HG03045 (cell line): ENCODE results near the gene GPRIN3.
"Not testable (repeated sequence)": the region's sequence is repeated elsewhere in the genome, so short reads cannot be mapped to it uniquely, and the experiment has no call there.

Source experiments
- ATAC-seq: cut with Tn5 transposase; IDR thresholded peaks from one replicate; pipeline ENCODE4 v1.9.1; 2021; ENCODE audit warnings: mild to moderate bottlenecking, moderate library complexity; ENCODE audit not compliant: unreplicated experiment

Gene GPRIN3

GRCh38 chr4:89263265-89263664, 44.3 kb downstream of the GPRIN3 start:
- ATAC-seq: no peak

GRCh38 chr4:89259301-89260028, 48.1 kb downstream of the GPRIN3 start:
- no peak for ATAC-seq

GRCh38 chr4:89258506-89258905, 49.1 kb downstream of the GPRIN3 start:
- no peak for ATAC-seq

- no peak for ATAC-seq
Observed at GRCh38 chr4:89257376-89257775, 50.2 kb downstream of the GPRIN3 start.

- ATAC-seq: no peak
Observed at GRCh38 chr4:89256203-89256800, 51.3 kb downstream of the GPRIN3 start.

GRCh38 chr4:89254847-89255246, 52.8 kb downstream of the GPRIN3 start:
- peak; percentile 52 for ATAC-seq

GRCh38 chr4:89254347-89254746, 53.3 kb downstream of the GPRIN3 start:
- ATAC-seq: not testable (repeated sequence)

GRCh38 chr4:89253935-89254334, 53.7 kb downstream of the GPRIN3 start:
- ATAC-seq: no peak

- ATAC-seq: no peak
Observed at GRCh38 chr4:89253311-89253710, 54.3 kb downstream of the GPRIN3 start.

GRCh38 chr4:89251396-89251795, 56.2 kb downstream of the GPRIN3 start:
- ATAC-seq: no peak

GRCh38 chr4:89249716-89250361, 57.8 kb downstream of the GPRIN3 start:
- no peak for ATAC-seq

- no peak for ATAC-seq
Observed at GRCh38 chr4:89249313-89249712, 58.3 kb downstream of the GPRIN3 start.

GRCh38 chr4:89248879-89249281, 58.7 kb downstream of the GPRIN3 start:
- ATAC-seq: no peak

GRCh38 chr4:89247951-89248350, 59.6 kb downstream of the GPRIN3 start:
- ATAC-seq: no peak

GRCh38 chr4:89245459-89245858, 62.1 kb downstream of the GPRIN3 start:
- ATAC-seq: no peak

- no peak for ATAC-seq
Observed at GRCh38 chr4:89243733-89244252, 63.8 kb downstream of the GPRIN3 start.

GRCh38 chr4:89242864-89243732, 64.5 kb downstream of the GPRIN3 start:
- no peak for ATAC-seq

- no peak for ATAC-seq
Observed at GRCh38 chr4:89242216-89242615, 65.4 kb downstream of the GPRIN3 start.

GRCh38 chr4:89230271-89230670, 77.3 kb downstream of the GPRIN3 start:
- no peak for ATAC-seq

GRCh38 chr4:89226665-89227574, 80.7 kb downstream of the GPRIN3 start:
- peak; percentile 75 for ATAC-seq
